NCI-H69 (cell line): ENCODE data around the gene PAK1.
A peak's percentile ranks its signal among the peaks of the same experiment; 100 is the strongest.

Source experiments
- DNase-seq: peaks from one replicate; lab custom pipeline; 2025; lab: John Stamatoyannopoulos, UW

The PAK1 gene

GRCh38 chr11:77308838-77309237 is 165.1 kb downstream of the PAK1 start:
- no peak for DNase-seq

- DNase-seq = no peak
Observed at GRCh38 chr11:77303328-77303727, 170.6 kb downstream of the PAK1 start.

GRCh38 chr11:77302752-77303151 is 171.1 kb downstream of the PAK1 start:
- DNase-seq = no peak

GRCh38 chr11:77301510-77301909 is 172.4 kb downstream of the PAK1 start, which contains the start of gene GDPD4:
GDPD4 (minus strand) TSS chr11:77301686; CDS start chr11:77285137, 16,549 bp downstream.
- no peak for DNase-seq

GRCh38 chr11:77300695-77301094 is 173.2 kb downstream of the PAK1 start:
- DNase-seq = no peak

- peak; percentile 37 for DNase-seq
Observed at GRCh38 chr11:77300028-77300427, 173.9 kb downstream of the PAK1 start.

GRCh38 chr11:77299528-77299993 is 174.3 kb downstream of the PAK1 start:
- DNase-seq = peak; percentile 87

GRCh38 chr11:77294040-77294439 is 179.9 kb downstream of the PAK1 start:
- DNase-seq = no peak

- no peak for DNase-seq
Observed at GRCh38 chr11:77289737-77290136, 184.2 kb downstream of the PAK1 start.

- no peak for DNase-seq
Observed at GRCh38 chr11:77287615-77288273, 186.2 kb downstream of the PAK1 start.

GRCh38 chr11:77287136-77287535 is 186.8 kb downstream of the PAK1 start:
- DNase-seq = no peak

GRCh38 chr11:77284476-77285468 is 189.1 kb downstream of the PAK1 start:
- no peak for DNase-seq

GRCh38 chr11:77283101-77283500 is 190.8 kb downstream of the PAK1 start:
- no peak for DNase-seq

- DNase-seq = no peak
Observed at GRCh38 chr11:77278595-77279506, 195.0 kb downstream of the PAK1 start.

GRCh38 chr11:77276271-77276670 is 197.6 kb downstream of the PAK1 start:
- DNase-seq = no peak
